ENCODE measurements around the gene MAP3K5. TPM values are rescaled to one million over a fixed set of nuclear protein-coding genes. Genes with fewer than 3 reads are reported as not detected.

MAP3K5 gene
- total and polyA plus RNA-seq, 2 of the 8 experiments (the other 6 are each of a cell fraction or from before 2014, with no cell fraction given): 0.63 to 2.6 TPM

GRCh38 chr6:136826216-136826615 is 33.9 kb upstream of the MAP3K5 start:
- H2BK15ac ChIP-seq (ENCODE audit: low read length): no peak overlapping the region
- no peak overlapping the region for H2BK12ac ChIP-seq (ENCODE audit: low read depth, low read length)
- WGBS, 2 experiments (ENCODE audit: extremely low coverage in 1 of 2, insufficient coverage in 1 of 2, insufficient read length in 1 of 2, insufficient replicate concordance in 2 of 2, low coverage in 1 of 2, low lambda C conversion rate in 2 of 2, missing lambda C conversion rate in 1 of 2): 96% methylated on average over 6 of the region's 6 CpGs; no CpG with 5 or more reads in 1 of the 2 experiments
- no peaks in the 10 kb centered on the region; a peak in 1 of 4 replicates for H3K79me2 ChIP-seq (ENCODE audit: control insufficient read depth in 1 of 2, insufficient read depth in 2 of 2, low read length in 2 of 2)
- no peak overlapping the region for H2AK5ac ChIP-seq (ENCODE audit: low read depth, low read length)
- H3K23ac ChIP-seq (ENCODE audit: insufficient read length): no peak overlapping the region
- no peak overlapping the region for H2AFZ ChIP-seq (ENCODE audit: low read length)
- DNase-seq (ENCODE audit: low read depth in 1 of 2, low spot score in 2 of 2) (no peak), FAIRE-seq (no peak)
- no peaks in the 10 kb centered on the region; the same call in 1 of the 2 replicates for H3K79me1 ChIP-seq (ENCODE audit: low read depth, low read length)
- H3K14ac ChIP-seq (ENCODE audit: insufficient read length): no peak overlapping the region
- peaks cover 9% of the 10 kb centered on the region; the same call in 1 of the 2 replicates for H3K23me2 ChIP-seq (ENCODE audit: low read depth, low read length)
- H3K27me3 ChIP-seq (replicated peaks in 1 of 4; ENCODE audit: control insufficient read depth in 3 of 4, extremely low read depth in 1 of 4, insufficient read depth in 3 of 4, low read length in 3 of 4): no peaks in the 10 kb centered on the region
- POLR2A ChIA-PET (ENCODE audit: partially characterized antibody): no interaction called here
- H4K91ac ChIP-seq (replicated peaks; ENCODE audit: insufficient read length, low read length): no peak overlapping the region
- no peak overlapping the region for H3K4me3 ChIP-seq (ENCODE audit: extremely low read depth in 1 of 4, insufficient read depth in 2 of 4, low read depth in 3 of 4, low read length in 4 of 4)
- H3K56ac ChIP-seq (replicated peaks; ENCODE audit: insufficient read length, low read depth, low read length): no peak overlapping the region
- H3K4me1 ChIP-seq (replicated peaks in 1 of 4; ENCODE audit: control insufficient read depth in 3 of 4, insufficient read depth in 4 of 4, low read length in 3 of 4): peaks cover 0 to 7% (median 3%) of the 10 kb centered on the region in 4 experiments; a peak in 3 of 7 replicates
- no peaks in the 10 kb centered on the region for H4K20me1 ChIP-seq (replicated peaks in 1 of 2; ENCODE audit: control insufficient read depth in 1 of 2, insufficient read depth in 2 of 2, low read length in 2 of 2)
- H3K4me2 ChIP-seq (ENCODE audit: insufficient read depth in 1 of 2, low read depth in 2 of 2, low read length in 2 of 2): no peak overlapping the region
- H4K8ac ChIP-seq (ENCODE audit: extremely low read depth, insufficient read depth, low read length): no peak overlapping the region
- no peak overlapping the region for H2BK20ac ChIP-seq (ENCODE audit: low read length)
- H3K9ac ChIP-seq (replicated peaks in 1 of 4; ENCODE audit: extremely low read depth in 1 of 4, low read depth in 3 of 4, low read length in 3 of 4): no peak overlapping the region
- CTCF ChIA-PET (ENCODE audit: partially characterized antibody): interaction anchor here (0.8 to 1.3 kb wide), 3 partner anchors 18 to 100 kb away, joined by 3 to 4 read pairs (median 3); no protein-coding TSS in a partner anchor
- H4K5ac ChIP-seq (ENCODE audit: insufficient read length, low read depth, low read length): no peak overlapping the region
- H3K36me3 ChIP-seq (ENCODE audit: control insufficient read depth in 2 of 4, insufficient read depth in 4 of 4, low read length in 3 of 4): peaks cover 0 to 46% (median 13%) of the 10 kb centered on the region in 4 experiments; a peak in 5 of 8 replicates
- no peak overlapping the region for H3K4ac ChIP-seq (replicated peaks; ENCODE audit: insufficient read length, low read depth, low read length)
- H3K18ac ChIP-seq (ENCODE audit: extremely low read depth, low read length): no peak overlapping the region
- H2BK5ac ChIP-seq (ENCODE audit: low read depth, low read length): no peak overlapping the region
- H2BK120ac ChIP-seq (replicated peaks; ENCODE audit: low read depth, low read length): no peak overlapping the region
- H3K27ac ChIP-seq (ENCODE audit: low read depth, low read length): no peak overlapping the region
- peaks cover 0 to 6% of the 10 kb centered on the region in 2 experiments; a peak in 1 of 4 replicates for H3K9me3 ChIP-seq (ENCODE audit: insufficient read depth in 2 of 2, low read depth in 1 of 2, low read length in 1 of 2)

All from H1 (cell line).